K562 (cell line): ENCODE measurements around the gene CLIC2. TPM values are rescaled to one million over a fixed set of nuclear protein-coding genes. Genes with fewer than 3 reads are reported as not detected.
A peak's percentile ranks its signal among the peaks of the same experiment; 100 is the strongest.

ENCODE experiments used
- ATAC-seq: fragments of 200-7000 bp; cut with Tn5 transposase; 3 replicates; pipeline ENCODE4 v1.9.1; 2020; ENCODE audit warnings: moderate library complexity
- BruUV-seq: library from RNA; stranded (reverse); fragments of 400-500 nt; replicated peaks from 2 replicates; lab custom pipeline; 2021; lab: Mats Ljungman, UMichigan
- CTCF ChIA-PET: fragments of 300-600 bp; formaldehyde crosslinking; extraction: SDS; loops from one replicate; lab custom pipeline; 2021; ENCODE audit warnings: low intra/inter-chr PET ratio; lab: Yijun Ruan, JAX
- POLR2A ChIA-PET: fragments of 300-600, 350-650 bp; sonication (Branson Sonifier 250); formaldehyde crosslinking; extraction: SDS; loops from one replicate; lab custom pipeline; 2021; ENCODE audit warnings: antibody characterized with exemption, inconsistent platforms; lab: Yijun Ruan, JAX
- DNase-seq, 4 experiments: peaks; one replicate each; pipeline versions ENCODE4 v3.0.0 to v3.0.0-alpha.2; 2011 to 2018; ENCODE audit warnings: low spot score in 3 of 4, mixed read lengths in 3 of 4; ENCODE audit errors: extremely low read depth in 1 of 4
- FAIRE-seq: peaks from 2 replicates; lab custom pipeline; 2011; peaks lifted over from hg19 to GRCh38; lab: Jason Lieb, UNC
- H2AFZ ChIP-seq: 2 replicates; pipeline ENCODE4 v1.6.0; 2011; ENCODE audit warnings: low read depth, low read length, control low read depth, inconsistent platforms
- H3K27ac ChIP-seq: fragments of 200-600 bp; 3 replicates; pipeline ENCODE4 v1.8.0; 2011; ENCODE audit warnings: low read depth, mild to moderate bottlenecking, control low read depth, inconsistent platforms, low read length, moderate library complexity, mixed read lengths; ENCODE audit errors: extremely low read depth
- H3K27me3 ChIP-seq, 2 experiments: fragments of 300-600 bp in 1 of 2; 2 replicates in 1 of 2; 3 replicates in 1 of 2; pipeline versions ENCODE4 v1.6.0 to v1.8.0; 2011; ENCODE audit warnings: inconsistent platforms in 2 of 2, low read length in 2 of 2, mild to moderate bottlenecking in 1 of 2, mixed read lengths in 1 of 2, moderate library complexity in 1 of 2; ENCODE audit not compliant: control insufficient read depth in 2 of 2, insufficient read depth in 2 of 2
- H3K36me3 ChIP-seq: fragments of 300-600 bp; 3 replicates; pipeline ENCODE4 v1.8.0; 2011; ENCODE audit warnings: mild to moderate bottlenecking, low read length, inconsistent platforms; ENCODE audit not compliant: control insufficient read depth, insufficient read depth
- H3K4me1 ChIP-seq, 2 experiments: fragments of 200-600 bp in 1 of 2; replicated peaks in 1 of 2; 2 replicates in 1 of 2; 3 replicates in 1 of 2; pipeline versions ENCODE4 v1.5.1 to v1.8.0; 2011; ENCODE audit warnings: inconsistent platforms in 2 of 2, low read length in 2 of 2, mild to moderate bottlenecking in 1 of 2, mixed read lengths in 1 of 2, moderate library complexity in 1 of 2; ENCODE audit not compliant: control insufficient read depth in 2 of 2, insufficient read depth in 2 of 2
- H3K4me2 ChIP-seq: 2 replicates; pipeline ENCODE4 v1.6.1; 2011; ENCODE audit warnings: low read length, control low read depth, inconsistent platforms, mixed read lengths; ENCODE audit not compliant: insufficient read depth
- H3K4me3 ChIP-seq: fragments of 200-600 bp; sonication (generic), shearing (Covaris generic); 2 replicates; pipeline ENCODE4 v1.5.1; 2016; ENCODE audit warnings: control low read depth, inconsistent platforms
- H3K79me2 ChIP-seq: fragments of 200-600 bp; 3 replicates; pipeline ENCODE4 v1.8.0; 2011; ENCODE audit warnings: low read length, inconsistent platforms; ENCODE audit not compliant: control insufficient read depth, insufficient read depth
- H3K9ac ChIP-seq, 2 experiments: 2 replicates each; pipeline versions ENCODE4 v1.6.0 to v1.6.1; 2011; ENCODE audit warnings: low read depth in 2 of 2, low read length in 2 of 2, control low read depth in 1 of 2, inconsistent platforms in 1 of 2, mild to moderate bottlenecking in 1 of 2, mixed read lengths in 1 of 2; ENCODE audit not compliant: insufficient read depth in 1 of 2
- H3K9me1 ChIP-seq: one replicate; pipeline ENCODE4 v1.6.0; 2011; ENCODE audit warnings: inconsistent platforms, mild to moderate bottlenecking, low read length, moderate library complexity; ENCODE audit not compliant: control insufficient read depth, insufficient read depth
- H3K9me3 ChIP-seq: replicated peaks from 2 replicates; pipeline ENCODE4 v1.5.1; 2011; ENCODE audit warnings: low read depth, low read length, inconsistent platforms; ENCODE audit not compliant: control insufficient read depth, insufficient read depth
- H4K20me1 ChIP-seq: replicated peaks from 2 replicates; pipeline ENCODE4 v1.6.1; 2011; ENCODE audit warnings: low read length, inconsistent platforms, mixed read lengths; ENCODE audit not compliant: control insufficient read depth, insufficient read depth
- BRD4 ChIP-seq: fragments of 200-600 bp; sonication (generic); IDR thresholded peaks from 2 replicates; pipeline ENCODE4 v1.6.1; 2017; ENCODE audit warnings: inconsistent platforms
- CEBPB ChIP-seq: fragments of 450-650 bp; IDR thresholded peaks from 2 replicates; pipeline ENCODE4 v1.6.1; 2016; ENCODE audit warnings: missing genetic modification characterization, missing compliant biosample characterization
- HOMEZ ChIP-seq: fragments of 250-450 bp; sonication (Bioruptor Pico); IDR thresholded peaks from 2 replicates; pipeline ENCODE4 v1.4.0; 2020; ENCODE audit warnings: mild to moderate bottlenecking, moderate library complexity
- KDM1A ChIP-seq, 2 experiments: fragments of 450-650 bp; IDR thresholded peaks; 2 replicates each; pipeline ENCODE4 v1.6.1; 2016; ENCODE audit warnings: mild to moderate bottlenecking in 2 of 2
- MEF2D ChIP-seq: conservative IDR thresholded peaks from 2 replicates; pipeline ENCODE4 v1.6.1; 2016; ENCODE audit warnings: low read depth, missing genetic modification characterization, missing compliant biosample characterization
- PCBP2 ChIP-seq: fragments of 200-400 bp; formaldehyde crosslinking; IDR thresholded peaks from 2 replicates; pipeline ENCODE4 v1.6.1; 2018; ENCODE audit warnings: low read length, low read depth, mild to moderate bottlenecking, moderate library complexity; ENCODE audit not compliant: poor library complexity, severe bottlenecking
- TAF7 ChIP-seq: fragments of 450-650 bp; IDR thresholded peaks from 2 replicates; pipeline ENCODE4 v1.6.1; 2016; ENCODE audit warnings: missing genetic modification characterization, missing compliant biosample characterization
- TOE1 ChIP-seq, 2 experiments: fragments of 450-650 bp in 1 of 2; sonication (generic) in 1 of 2; formaldehyde crosslinking in 1 of 2; IDR thresholded peaks; 2 replicates each; pipeline versions ENCODE4 v1.7.1 to v1.8.0; 2016 to 2022; ENCODE audit warnings: borderline replicate concordance in 2 of 2, mild to moderate bottlenecking in 2 of 2, antibody characterized with exemption in 1 of 2, inconsistent platforms in 1 of 2, low read depth in 1 of 2, missing genetic modification reagents in 1 of 2, moderate library complexity in 1 of 2
- WGBS: fragments of 100-300 bp; shearing (Covaris generic); methylation state at CpG from one replicate; pipeline ENCODE4 v1.1.6; 2016; ENCODE audit warnings: low coverage, mixed read lengths; ENCODE audit not compliant: insufficient coverage; ENCODE audit errors: missing lambda C conversion rate; 5-methylcytosine and 5-hydroxymethylcytosine counted together
- in situ Hi-C: fragments of 300-500 bp; cut with MboI; formaldehyde crosslinking; loops from 4 replicates; pipeline ENCODE4 v1.15.0; 2018; ENCODE audit warnings: inconsistent platforms, mixed read lengths
- intact Hi-C: fragments of 100-400 bp; cut with micrococcal nuclease; formaldehyde crosslinking; loops from 2 replicates; pipeline ENCODE4 v1.14.2; 2022
- polyA plus RNA-seq, 8 experiments: library from polyadenylated mRNA; depleted of rRNA in 4 of 8; stranded (reverse) in 5 of 8; unstranded in 3 of 8; fragments of >200 nt; fragmentation: Nextera tagmentation in 2 of 8; fragmentation: Illumina TruSeq in 1 of 8; extraction: Ambion mirVana in 2 of 8; extraction: Trizol in 1 of 8; gene quantifications; 2 replicates each; pipeline versions ENCODE4 v1.2.1 to v1.2.3, GENCODE V29; 2011 to 2014; ENCODE audit warnings: inconsistent platforms in 1 of 8, missing spikeins in 1 of 8
- total RNA-seq, 7 experiments: library from RNA; depleted of rRNA in 6 of 7; stranded (reverse); fragments of >200 nt in 6 of 7; fragmentation: Illumina TruSeq in 2 of 7; extraction: Trizol in 2 of 7; gene quantifications; 2 replicates each; pipeline versions ENCODE4 v1.2.1 to v1.2.3, GENCODE V29; 2011 to 2021; ENCODE audit warnings: low replicate concordance in 1 of 7
- TF ChIP-seq, protein P1 (sequence below): fragments of 450-650 bp; formaldehyde crosslinking; IDR thresholded peaks from 2 replicates; pipeline ENCODE4 v1.4.0; 2022; ENCODE audit warnings: missing genetic modification characterization

The CLIC2 gene
- total and polyA plus RNA-seq, 9 of the 15 experiments (the other 6 are each of a cell fraction or from before 2014, with no cell fraction given) = 37.0 to 83.7 (median 74.7) TPM

DNA sequence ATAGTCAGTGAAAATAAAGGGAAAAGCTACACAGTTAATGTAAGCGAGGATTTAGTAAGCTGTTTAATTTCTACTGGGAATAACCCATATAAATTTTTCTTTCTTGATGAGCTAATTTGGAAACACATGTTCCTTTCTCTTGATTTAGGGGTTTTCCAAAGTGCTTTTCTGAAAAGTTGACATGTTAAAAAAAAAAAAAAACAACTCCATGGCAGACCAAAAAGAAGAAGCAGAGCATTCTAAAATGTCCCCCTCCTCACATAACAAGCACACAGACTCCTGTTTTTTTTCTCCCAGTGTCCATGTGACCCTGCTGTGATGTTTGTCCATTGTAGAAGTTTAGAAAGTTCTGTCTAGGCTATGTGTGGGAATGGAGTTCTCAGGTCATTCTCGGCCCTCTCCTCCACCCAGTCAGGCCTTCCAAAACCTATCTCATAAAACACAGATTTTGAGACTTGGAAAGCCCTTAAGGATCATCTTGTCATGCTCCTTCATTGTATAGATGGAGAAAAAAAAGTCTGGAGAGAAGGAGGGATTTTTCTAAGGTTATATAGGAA is 792 bp downstream of the CLIC2 start:
- peak overlapping the region; percentile 77 for H3K4me2 ChIP-seq
- no peak for FAIRE-seq
- WGBS = 0% methylated on average over 2 of the region's 2 CpGs

More for the DNA sequence above, 792 bp downstream of the CLIC2 start:
- DNase-seq = peak in 1 of 4 experiments; percentile 26
- H3K27ac ChIP-seq = peak overlapping the region; percentile 80
- no peaks in the 10 kb centered on the region for H3K9me1 ChIP-seq
- peaks cover 0 to 9% of the 10 kb centered on the region in 2 experiments; a peak in 2 of 5 replicates for H3K4me1 ChIP-seq
- TSS peak; percentile 53 for BruUV-seq
- no peaks in the 10 kb centered on the region; the same call in 1 of the 2 replicates for H3K9me3 ChIP-seq
- H3K4me3 ChIP-seq = peak overlapping the region; percentile 51
- CTCF ChIA-PET = no interaction called here
- H3K79me2 ChIP-seq = peaks cover 58% of the 10 kb centered on the region
- peak; percentile 60 for ATAC-seq
- H2AFZ ChIP-seq = 0 out of 2 replicates have a peak overlapping the region, but pooled peaks have one; percentile 29
- peak overlapping the region; percentile 75 to 81; a peak in 3 of 4 replicates for H3K9ac ChIP-seq
- H3K27me3 ChIP-seq = no peaks in the 10 kb centered on the region
- in situ Hi-C loops = loop anchor here (25.0 kb wide), 1 partner anchor 154 kb away; no protein-coding TSS in a partner anchor
- H4K20me1 ChIP-seq = 0 out of 2 replicates have a peak, but pooled peaks cover 4% of the 10 kb centered on the region
- TF ChIP-seq, protein P1, sequence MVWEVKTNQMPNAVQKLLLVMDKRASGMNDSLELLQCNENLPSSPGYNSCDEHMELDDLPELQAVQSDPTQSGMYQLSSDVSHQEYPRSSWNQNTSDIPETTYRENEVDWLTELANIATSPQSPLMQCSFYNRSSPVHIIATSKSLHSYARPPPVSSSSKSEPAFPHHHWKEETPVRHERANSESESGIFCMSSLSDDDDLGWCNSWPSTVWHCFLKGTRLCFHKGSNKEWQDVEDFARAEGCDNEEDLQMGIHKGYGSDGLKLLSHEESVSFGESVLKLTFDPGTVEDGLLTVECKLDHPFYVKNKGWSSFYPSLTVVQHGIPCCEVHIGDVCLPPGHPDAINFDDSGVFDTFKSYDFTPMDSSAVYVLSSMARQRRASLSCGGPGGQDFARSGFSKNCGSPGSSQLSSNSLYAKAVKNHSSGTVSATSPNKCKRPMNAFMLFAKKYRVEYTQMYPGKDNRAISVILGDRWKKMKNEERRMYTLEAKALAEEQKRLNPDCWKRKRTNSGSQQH (CRISPR knock-in tag) = no peak
- no peak for TF ChIP-seq TOE1 (IDR thresholded peaks at IDR 0.05; ENCODE audit: borderline replicate concordance)
- TF ChIP-seq TOE1 (CRISPR knock-in tag; IDR thresholded peaks at IDR 0.05; ENCODE audit: borderline replicate concordance, low read depth) = no peak
- 0 out of 2 replicates have a peak, but pooled peaks have one; percentile 8 for TF ChIP-seq BRD4
- no peak for TF ChIP-seq MEF2D (tag)
- no peak for TF ChIP-seq CEBPB
- no peak for TF ChIP-seq HOMEZ
- no peak for TF ChIP-seq KDM1A (IDR thresholded peaks at IDR 0.05)
- no peak for TF ChIP-seq PCBP2
- TF ChIP-seq TAF7 (tag) = no peak
- intact Hi-C loops = no loop called here
- POLR2A ChIA-PET = no interaction called here
- H3K36me3 ChIP-seq = 0 out of 3 replicates have a peak, but pooled peaks cover 2% of the 10 kb centered on the region
